ENCODE results near the gene TMEM192. TPM values are rescaled to one million over a fixed set of nuclear protein-coding genes. Genes with fewer than 3 reads are reported as not detected.
"Not testable (repeated sequence)": the region's sequence is repeated elsewhere in the genome, so short reads cannot be mapped to it uniquely, and the experiment has no call there.

Gene TMEM192
- total RNA-seq, 1 donor from 2014 or later = 15.8 TPM

DNA sequence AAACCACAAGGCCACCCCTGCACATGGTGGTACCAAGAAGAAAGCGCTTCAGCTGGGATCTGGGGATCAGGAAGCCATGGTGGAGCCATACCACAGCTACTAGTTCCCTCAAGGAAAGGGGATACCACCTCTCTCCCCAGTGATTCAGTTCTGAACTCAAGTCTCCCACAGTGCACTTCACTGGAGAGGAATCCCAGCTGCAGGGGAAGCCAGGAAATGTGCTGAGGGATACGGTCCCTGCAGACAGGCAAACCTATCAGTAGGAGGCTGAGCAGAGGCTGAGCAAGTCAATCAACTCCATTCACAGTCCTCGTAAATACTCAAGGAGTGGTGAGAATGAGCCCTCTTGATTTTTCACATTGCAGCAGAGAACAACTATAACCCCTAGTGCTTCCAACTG lies 11.0 kb downstream of the TMEM192 start:
- intact Hi-C loops (cut with DNase I) = no loop called here
- no peak for ATAC-seq (ENCODE audit: poor library complexity)
- no peak for DNase-seq

DNA sequence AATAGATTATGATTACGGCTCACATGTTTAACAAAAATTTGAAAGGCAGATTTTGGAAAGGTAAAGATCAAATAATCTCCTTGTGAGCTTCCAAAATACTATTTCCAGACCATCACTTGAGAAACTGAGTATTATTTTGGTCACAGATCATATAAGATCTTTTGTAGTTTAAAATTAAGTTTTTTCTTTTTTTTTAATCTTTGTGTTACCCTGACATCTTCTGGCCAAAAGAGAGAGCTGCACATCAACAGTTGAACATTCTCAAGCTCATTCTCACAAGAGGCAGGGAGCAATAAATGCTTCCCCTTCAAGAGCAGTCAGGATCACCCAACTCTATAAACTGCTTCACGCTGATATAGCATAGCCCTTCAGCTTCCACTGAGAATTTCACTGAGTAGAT lies 15.9 kb downstream of the TMEM192 start:
- intact Hi-C loops (cut with DNase I) = loop anchor here (10.0 kb wide), 1 partner anchor 312 kb away; no protein-coding TSS in a partner anchor
- no peak for DNase-seq
- ATAC-seq (ENCODE audit: poor library complexity) = no peak

DNA sequence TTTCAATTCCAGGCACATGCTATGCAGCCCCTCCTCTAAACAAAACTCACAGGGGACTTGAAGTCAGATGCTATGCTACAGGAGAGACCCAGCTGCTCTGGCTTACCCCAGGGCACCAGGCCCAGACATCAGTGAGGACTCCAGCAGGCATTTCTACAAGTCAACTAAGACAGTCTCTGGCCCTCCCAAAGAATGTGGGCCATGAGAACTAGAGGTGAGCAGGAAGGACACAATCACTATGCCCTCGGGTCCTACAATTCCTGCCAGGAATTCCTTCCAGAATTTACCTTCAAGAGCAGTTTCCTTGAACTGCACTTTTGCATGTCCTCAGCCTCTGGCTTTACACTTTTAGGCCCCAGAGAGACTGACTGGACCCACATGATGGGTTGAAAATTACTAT lies 17.4 kb downstream of the TMEM192 start:
- DNase-seq = no peak
- intact Hi-C loops (cut with DNase I) = loop anchor here (10.0 kb wide), 1 partner anchor 310 kb away; no protein-coding TSS in a partner anchor

DNA sequence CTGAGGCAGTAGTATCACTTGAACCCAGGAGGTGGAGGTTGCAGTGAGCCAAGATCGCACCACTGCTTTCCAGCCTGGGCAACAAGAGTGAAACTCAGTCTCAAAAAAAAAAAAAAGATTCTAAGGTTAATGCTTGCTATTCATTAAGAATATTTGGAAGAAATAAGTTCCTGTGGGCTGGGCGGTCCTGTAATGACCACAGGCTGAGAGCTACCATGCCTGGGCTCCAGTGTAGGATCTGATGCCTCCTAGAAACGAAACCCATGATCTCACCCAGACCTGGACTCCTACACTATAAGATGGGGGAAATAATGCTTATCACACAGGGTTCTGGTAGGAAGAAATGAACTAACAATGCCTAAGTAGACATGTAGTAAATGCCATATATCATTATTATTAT lies 17.8 kb downstream of the TMEM192 start:
- intact Hi-C loops (cut with DNase I) = loop anchor here (10.0 kb wide), 1 partner anchor 310 kb away; no protein-coding TSS in a partner anchor
- ATAC-seq (ENCODE audit: poor library complexity) (no peak), DNase-seq (no peak)

More for the DNA sequence above, 17.4 kb downstream of the TMEM192 start:
- no peak for ATAC-seq (ENCODE audit: poor library complexity)

DNA sequence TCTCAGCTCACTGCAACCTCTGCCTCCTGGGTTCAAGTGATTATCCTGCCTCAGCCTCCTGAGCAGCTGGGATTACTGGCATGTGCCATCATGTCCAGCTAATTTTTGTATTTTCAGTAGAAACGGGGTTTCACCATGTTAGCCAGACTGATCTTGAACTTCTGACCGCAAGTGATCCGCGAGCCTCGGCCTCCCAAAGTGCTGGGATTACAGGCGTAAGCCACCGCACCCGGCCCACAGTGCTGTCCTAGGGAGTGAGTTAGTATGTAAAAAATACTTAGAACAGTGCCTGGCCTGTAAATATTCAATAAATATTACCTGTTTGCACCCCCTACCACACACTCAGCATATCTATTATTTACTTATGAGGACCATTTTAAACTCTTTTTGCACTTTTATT lies 20.5 kb downstream of the TMEM192 start:
- not testable (repeated sequence) for DNase-seq; ATAC-seq (ENCODE audit: poor library complexity)
- intact Hi-C loops (cut with DNase I) = loop anchor here (10.0 kb wide), 1 partner anchor 307 kb away; no protein-coding TSS in a partner anchor

DNA sequence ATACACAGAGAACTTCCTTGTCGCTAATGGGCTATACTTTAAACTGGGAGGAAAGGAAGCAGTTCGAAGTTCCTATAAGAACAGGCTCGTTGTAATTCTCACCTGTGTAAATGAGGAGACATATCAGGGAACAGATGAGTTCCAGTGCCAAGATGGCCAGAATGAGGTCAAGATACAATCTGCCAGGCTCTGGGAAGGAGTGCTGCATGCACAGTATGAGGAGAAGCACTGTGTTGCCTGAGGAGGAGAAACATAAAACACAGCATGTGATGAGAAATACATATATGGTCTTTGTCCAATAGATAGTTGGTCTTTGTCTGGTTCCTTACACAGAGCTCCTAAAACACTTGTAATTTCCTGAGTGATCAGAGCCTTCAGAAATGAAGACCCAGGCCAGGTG lies 24.3 kb downstream of the TMEM192 start:
- no peak for ATAC-seq (ENCODE audit: poor library complexity)
- DNase-seq = no peak
- intact Hi-C loops (cut with DNase I) = no loop called here

DNA sequence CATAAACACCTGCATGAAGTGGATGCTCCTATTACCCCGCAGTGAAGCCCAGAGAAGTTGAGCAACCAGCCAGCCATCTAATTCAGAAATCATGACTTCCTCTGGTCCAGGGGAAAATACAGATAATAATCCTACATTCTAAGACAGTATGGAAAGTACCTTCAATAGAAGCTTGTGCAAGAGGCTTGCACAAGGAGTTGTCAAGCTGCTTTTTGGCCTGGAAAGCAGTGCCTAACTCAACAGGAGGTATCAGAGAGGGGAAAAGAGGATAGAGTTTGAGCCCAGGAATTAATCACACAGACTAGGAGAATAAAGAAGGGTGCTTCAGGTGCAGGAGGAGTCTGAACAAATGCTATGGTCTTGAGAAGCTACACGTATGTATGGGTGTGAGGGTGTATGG lies 26.7 kb downstream of the TMEM192 start:
- intact Hi-C loops (cut with DNase I) = no loop called here
- no peak for ATAC-seq (ENCODE audit: poor library complexity)

DNA sequence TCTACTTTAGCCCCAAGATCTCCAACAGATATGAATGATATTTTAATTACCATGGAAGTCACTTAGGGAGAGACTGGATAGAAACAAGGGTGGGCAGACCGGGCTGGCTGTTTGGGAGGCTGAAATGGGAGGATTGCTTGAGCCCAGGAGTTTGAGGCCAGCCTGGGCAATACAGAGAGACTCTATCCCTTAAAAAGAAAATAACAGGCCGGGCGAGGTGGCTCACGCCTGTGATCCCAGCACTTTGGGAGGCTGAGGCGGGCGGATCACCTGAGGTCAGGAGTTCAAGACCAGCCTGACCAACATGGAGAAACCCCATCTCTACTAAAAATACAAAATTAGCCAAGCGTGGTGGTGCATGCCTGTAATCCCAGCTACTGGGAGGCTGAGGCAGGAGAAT lies 27.9 kb downstream of the TMEM192 start:
- intact Hi-C loops (cut with DNase I); DNase-seq; ATAC-seq (ENCODE audit: poor library complexity): not testable (repeated sequence)

More for the DNA sequence above, 26.7 kb downstream of the TMEM192 start:
- no peak for DNase-seq

DNA sequence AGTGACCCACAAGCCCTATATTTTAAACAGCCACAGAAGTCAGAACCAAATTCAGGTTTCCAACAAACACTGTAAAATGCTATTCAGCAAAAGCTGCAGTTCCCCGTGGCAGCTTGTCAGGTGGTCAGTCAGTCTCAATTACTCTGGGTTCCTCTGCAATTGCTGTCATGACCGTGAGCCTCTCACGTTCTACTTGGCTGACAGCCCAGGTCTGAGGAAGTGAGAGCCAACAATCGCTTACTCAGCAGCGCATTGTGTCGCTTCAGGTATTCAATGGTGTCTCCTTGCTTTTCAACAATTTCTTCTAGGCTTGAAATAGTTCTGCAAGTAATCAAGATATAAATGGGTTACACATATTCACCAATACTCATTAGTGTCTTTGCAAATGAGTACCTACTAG lies 33.2 kb downstream of the TMEM192 start:
- DNase-seq = peak; percentile 55
- peak; percentile 91 for ATAC-seq (ENCODE audit: poor library complexity)
- intact Hi-C loops (cut with DNase I) = no loop called here

DNA sequence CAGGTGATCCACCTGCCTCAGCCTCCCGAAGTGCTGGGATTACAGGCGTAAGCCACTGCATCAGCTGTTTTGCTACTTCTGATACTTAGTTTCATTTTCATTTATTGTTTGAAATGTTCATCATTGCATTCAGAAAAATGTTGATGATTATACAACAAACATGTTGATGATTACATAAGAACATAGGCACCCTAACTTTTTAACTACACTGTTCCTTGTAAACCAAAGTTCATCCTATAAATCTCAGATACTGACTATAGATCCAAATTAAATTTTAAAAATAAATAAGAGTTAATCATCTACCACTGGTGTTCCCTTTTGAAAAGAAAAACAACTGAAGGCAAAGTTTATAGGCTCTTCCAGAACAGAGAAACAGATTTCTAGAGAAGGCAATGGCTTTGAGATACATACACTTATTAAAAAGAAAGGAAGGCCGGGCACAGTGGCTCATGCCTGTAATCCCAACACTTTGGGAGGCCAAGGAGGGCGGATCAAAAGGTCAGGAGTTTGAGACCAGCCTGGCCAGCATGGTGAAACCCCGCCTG lies 35.6 kb downstream of the TMEM192 start:
- DNase-seq = no peak
- intact Hi-C loops (cut with DNase I) = no loop called here
- no peak for ATAC-seq (ENCODE audit: poor library complexity)

DNA sequence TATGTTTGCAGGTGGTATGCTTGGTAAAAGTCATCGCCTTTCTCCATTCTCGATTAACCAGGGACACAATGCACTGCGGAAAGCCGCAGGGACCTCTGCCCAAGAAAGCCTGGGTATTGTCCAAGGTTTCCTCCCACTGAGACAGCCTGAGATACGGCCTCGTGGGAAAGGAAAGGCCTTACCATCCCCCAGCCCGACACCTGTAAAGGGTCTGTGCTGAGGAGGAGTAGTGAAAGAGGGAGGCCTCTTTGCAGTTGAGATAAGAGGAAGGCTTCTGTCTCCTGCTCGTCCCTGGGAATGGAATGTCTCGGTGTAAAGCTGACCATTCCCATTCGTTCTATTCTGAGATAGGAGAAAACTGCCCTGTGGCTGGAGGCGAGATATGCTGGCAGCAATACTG lies 39.3 kb downstream of the TMEM192 start:
- DNase-seq; ATAC-seq (ENCODE audit: poor library complexity); intact Hi-C loops (cut with DNase I): not testable (repeated sequence)

DNA sequence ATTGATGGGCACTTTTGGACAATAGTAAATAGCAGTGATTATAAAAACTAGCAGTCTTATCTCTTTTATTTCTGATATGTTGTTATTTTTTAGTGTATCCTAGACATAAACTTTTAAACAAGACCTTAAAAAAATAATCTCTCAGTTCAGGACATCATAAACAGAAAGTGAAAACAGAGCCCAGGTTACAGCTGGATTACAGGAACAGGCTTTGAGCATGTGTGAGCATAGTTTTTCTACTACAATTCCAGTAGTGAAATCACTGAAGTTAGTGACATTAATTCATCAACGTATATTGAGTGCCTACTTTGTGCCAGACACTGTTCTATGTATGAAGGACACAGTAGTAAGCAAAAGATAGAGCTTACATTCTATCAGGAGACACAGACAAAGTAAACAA lies 42.1 kb downstream of the TMEM192 start:
- intact Hi-C loops (cut with DNase I) = no loop called here
- no peak for ATAC-seq (ENCODE audit: poor library complexity)
- no peak for DNase-seq

DNA sequence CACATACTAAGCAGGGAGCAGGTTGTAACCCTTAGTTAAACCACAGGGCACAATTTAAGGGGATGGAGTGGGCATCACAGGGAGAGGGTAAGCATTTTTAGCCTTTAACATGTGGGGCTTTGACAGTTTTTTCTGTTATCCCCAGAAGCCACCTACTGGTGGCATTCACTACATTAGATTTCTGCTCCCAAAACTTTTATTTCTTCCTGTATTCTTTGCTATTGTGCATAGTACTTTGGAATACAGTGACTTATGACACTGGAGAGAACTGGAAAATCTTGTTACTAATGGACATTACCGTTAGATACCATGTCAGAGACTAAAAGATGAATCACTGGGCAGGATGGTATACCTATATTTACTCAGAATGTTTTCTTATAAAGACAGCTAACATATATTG lies 51.7 kb downstream of the TMEM192 start:
- DNase-seq = no peak
- no peak for ATAC-seq (ENCODE audit: poor library complexity)
- intact Hi-C loops (cut with DNase I) = no loop called here

DNA sequence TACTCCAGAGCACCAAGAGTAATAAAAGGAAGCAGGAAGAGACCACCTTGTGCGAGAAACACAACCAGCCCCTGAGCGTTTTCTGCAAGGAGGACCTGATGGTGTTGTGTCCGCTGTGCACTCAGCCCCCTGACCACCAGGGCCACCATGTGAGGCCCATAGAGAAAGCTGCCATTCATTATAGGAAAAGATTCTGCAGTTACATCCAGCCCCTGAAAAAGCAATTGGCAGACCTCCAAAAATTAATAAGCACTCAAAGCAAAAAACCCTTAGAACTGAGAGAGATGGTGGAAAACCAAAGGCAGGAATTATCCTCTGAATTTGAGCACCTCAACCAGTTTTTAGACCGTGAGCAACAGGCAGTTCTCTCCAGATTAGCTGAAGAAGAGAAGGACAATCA lies 53.3 kb downstream of the TMEM192 start:
- intact Hi-C loops (cut with DNase I) = no loop called here
- ATAC-seq (ENCODE audit: poor library complexity) (no peak), DNase-seq (no peak)

DNA sequence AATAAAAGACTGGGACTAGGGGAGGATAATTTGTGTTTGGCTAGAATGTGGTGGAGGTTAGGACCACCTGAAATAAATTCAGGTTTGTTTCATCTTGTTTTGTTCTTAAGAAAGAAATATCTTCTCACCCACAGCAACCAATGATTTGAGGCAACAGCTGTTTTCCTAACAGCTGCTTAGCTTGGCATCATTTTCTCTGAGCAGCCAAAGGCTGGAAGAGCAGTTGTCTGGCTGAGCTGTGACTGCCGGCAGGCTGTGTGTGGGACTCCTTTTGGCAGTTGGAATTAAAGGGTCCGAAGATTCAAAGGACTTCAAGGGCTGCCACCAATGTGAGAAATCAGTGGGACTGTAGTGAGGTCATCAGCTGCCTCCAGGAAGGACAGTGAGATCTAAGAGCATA lies 54.0 kb downstream of the TMEM192 start:
- ATAC-seq (ENCODE audit: poor library complexity) = no peak
- intact Hi-C loops (cut with DNase I) = no loop called here

DNA sequence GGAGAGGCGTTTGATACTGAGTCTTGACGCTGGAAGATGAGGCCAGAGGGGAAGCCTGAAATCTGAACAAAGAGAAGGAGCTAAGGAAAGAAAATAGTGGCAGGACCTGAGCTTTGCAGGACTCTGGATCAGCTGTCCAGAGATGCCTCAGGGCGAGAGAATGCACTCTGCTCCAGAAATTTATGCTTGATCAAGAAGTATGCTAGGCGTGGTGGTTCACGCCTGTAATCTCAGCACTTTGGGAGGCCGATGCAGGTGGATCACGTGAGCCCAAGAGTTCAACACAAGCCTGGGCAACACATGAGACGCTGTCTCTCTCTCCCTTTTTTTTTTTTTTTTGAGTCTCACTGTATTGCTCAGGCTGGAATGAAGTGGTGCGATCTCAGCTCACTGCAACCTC lies 57.1 kb downstream of the TMEM192 start:
- intact Hi-C loops (cut with DNase I) = no loop called here
- no peak for ATAC-seq (ENCODE audit: poor library complexity)
- no peak for DNase-seq

More for the DNA sequence above, 54.0 kb downstream of the TMEM192 start:
- no peak for DNase-seq

DNA sequence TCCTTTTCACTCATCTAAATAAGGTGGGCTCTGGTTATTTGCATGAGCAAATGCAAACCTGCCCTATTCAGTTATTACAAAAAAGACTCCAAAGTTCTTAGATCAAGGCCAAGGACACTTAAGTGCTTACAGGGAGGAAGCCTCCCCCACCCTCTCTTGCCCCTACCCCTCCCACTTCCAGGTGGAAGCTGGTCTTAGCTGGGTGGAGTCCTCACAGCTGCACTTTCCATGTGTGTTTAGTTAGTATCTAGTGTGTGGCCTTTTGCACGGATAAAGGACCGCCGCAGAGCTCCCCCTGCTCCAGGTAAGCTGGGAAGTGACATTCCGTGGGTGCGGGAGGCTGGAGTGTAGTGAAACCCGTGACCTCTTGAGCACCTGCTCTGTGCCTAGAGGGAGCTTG lies 59.0 kb downstream of the TMEM192 start, which contains the start of gene TRIM75:
Gene TRIM75 (plus strand): TSS at position 222 of the 400 bp plus-strand sequence. CDS start 5,282 bp downstream, outside the sequence.
- ATAC-seq (ENCODE audit: poor library complexity) (no peak), DNase-seq (no peak)
- intact Hi-C loops (cut with DNase I) = no loop called here

DNA sequence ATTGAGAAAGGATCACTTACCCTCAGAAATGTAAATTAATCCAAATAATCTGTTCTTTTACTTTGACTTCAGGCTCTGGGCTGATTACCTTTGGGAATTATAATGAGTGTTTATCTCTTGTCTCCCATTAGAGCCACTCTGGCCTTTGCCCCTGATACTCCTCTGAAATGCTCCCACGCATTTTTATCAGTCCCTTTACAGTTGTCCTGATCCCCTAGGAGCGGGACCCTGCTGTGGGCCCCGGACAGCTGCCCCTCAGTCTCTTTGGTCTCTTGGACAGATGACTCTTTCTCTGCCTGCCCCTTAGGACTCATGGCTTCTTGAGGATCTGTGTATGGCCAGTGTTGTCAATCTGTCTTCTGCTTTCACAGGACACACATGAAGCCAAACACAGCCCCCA lies 60.0 kb downstream of the TMEM192 start:
- ATAC-seq (ENCODE audit: poor library complexity) = no peak

DNA sequence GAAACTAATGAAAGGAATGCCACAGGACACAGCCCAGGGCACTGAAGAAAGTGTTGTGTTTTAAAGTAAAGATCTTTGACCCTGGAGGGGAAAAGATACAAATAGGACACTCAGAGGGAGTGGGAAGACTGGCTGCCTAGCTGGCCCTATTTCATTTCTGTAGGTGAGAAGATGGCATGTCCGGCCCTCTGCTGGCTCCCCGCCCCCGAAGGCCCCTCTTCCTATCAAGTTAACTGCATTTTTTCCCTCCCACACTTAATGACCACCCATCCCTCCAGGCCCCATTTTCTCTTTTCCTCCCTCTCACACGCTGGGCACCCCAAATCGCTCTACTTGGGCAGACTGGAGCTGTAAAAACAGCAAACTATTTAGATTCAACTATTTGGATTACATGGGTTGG lies 64.5 kb downstream of the TMEM192 start:
- intact Hi-C loops (cut with DNase I) = no loop called here
- DNase-seq = no peak
- ATAC-seq (ENCODE audit: poor library complexity) = no peak

More for the DNA sequence above, 60.0 kb downstream of the TMEM192 start:
- DNase-seq = no peak
- intact Hi-C loops (cut with DNase I) = no loop called here

DNA sequence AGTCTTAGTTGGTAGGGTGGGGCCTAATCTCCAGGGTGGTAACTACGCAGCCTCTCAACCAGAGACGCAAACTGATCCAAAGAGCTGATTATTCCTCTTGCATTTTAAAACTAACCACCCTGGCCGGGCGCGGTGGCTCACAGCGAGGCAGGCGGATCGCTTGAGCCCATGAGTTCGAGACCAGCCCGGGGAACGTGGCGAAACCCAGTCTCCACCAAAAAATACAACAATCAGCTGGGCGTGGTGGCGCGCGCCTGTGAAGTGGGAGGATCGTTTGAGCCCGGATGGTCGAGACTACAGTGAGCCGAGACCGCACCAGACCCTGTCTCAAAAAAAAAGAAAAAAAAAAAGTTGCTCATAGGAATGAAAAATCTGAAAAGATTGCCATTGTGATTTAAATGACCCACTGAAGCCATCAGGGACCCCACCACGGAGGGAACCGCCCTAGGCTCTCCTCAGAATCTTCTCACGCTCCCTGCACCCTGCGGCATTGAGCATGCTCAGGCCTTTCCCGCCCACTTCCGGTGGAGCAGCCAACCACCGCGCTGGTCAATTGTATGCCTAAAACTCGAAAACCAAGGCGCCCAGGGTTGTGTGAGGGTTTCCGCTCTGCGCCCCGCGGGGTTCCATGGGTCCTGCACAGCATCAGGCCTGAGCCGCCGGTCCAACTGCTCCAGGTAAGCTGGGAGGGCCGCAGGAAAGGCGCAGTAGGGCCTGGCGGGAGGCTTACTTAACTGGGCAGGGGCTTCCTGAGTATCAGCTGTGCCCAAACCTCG lies 81.0 kb downstream of the TMEM192 start, which contains the start of gene TRIM60:
Gene TRIM60 (plus strand): TSS at position 564 of the 776 bp plus-strand sequence. CDS start 8,074 bp downstream, outside the sequence.
- ATAC-seq (ENCODE audit: poor library complexity) = no peak
- no peak for DNase-seq
- intact Hi-C loops (cut with DNase I) = no loop called here

All from Right ventricle myocardium superior (tissue), 1 donor.